LoVo (cell line): ENCODE measurements around the gene RBM39.
"Not testable (repeated sequence)": the region's sequence is repeated elsewhere in the genome, so short reads cannot be mapped to it uniquely, and the experiment has no call there.

Source experiments
- DNase-seq: peaks from one replicate; pipeline ENCODE4 v3.0.0-alpha.2; 2016; ENCODE audit warnings: low spot score

Gene RBM39

GRCh38 chr20:35750611-35751010, 8.6 kb upstream of the RBM39 start:
- DNase-seq, result no peak

GRCh38 chr20:35744492-35744841, 2.4 kb upstream of the RBM39 start:
- not testable (repeated sequence) for DNase-seq

- no peak for DNase-seq
These were observed 1.8 kb upstream of the RBM39 start for GRCh38 chr20:35743693-35744491.

GRCh38 chr20:35742741-35743523, 872 bp upstream of the RBM39 start:
- DNase-seq, result peak; percentile 40

GRCh38 chr20:35739294-35740163, 2.5 kb downstream of the RBM39 start:
- no peak for DNase-seq

GRCh38 chr20:35738410-35739179, 3.5 kb downstream of the RBM39 start:
- no peak for DNase-seq

GRCh38 chr20:35737865-35738333, 4.2 kb downstream of the RBM39 start:
- no peak for DNase-seq

GRCh38 chr20:35735826-35736470, 6.1 kb downstream of the RBM39 start:
- DNase-seq, result no peak

- DNase-seq, result no peak
These were observed 7.0 kb downstream of the RBM39 start for GRCh38 chr20:35734777-35735649.

GRCh38 chr20:35734374-35734773, 7.7 kb downstream of the RBM39 start:
- DNase-seq, result no peak

GRCh38 chr20:35732644-35732982, 9.4 kb downstream of the RBM39 start:
- DNase-seq, result no peak

GRCh38 chr20:35731862-35732643, 10.0 kb downstream of the RBM39 start:
- DNase-seq, result no peak

- DNase-seq, result no peak
These were observed 10.6 kb downstream of the RBM39 start for GRCh38 chr20:35731469-35731788.

- DNase-seq, result no peak
These were observed 11.2 kb downstream of the RBM39 start for GRCh38 chr20:35730583-35731468.

GRCh38 chr20:35729836-35730582, 12.1 kb downstream of the RBM39 start:
- DNase-seq, result no peak

- DNase-seq, result no peak
These were observed 12.7 kb downstream of the RBM39 start for GRCh38 chr20:35729283-35729807.
